Naive thymus-derived CD4-positive, alpha-beta T cell (primary cell): ENCODE data around the gene CHCT1. TPM values are rescaled to one million over a fixed set of nuclear protein-coding genes. Genes with fewer than 3 reads are reported as not detected.
"Not testable (repeated sequence)": the region's sequence is repeated elsewhere in the genome, so short reads cannot be mapped to it uniquely, and the experiment has no call there.

Experiments
- ATAC-seq: fragments of 150-1000 bp; cut with Tn5 transposase; 2 replicates; pipeline ENCODE4 v1.10.0; 2021; ENCODE audit warnings: mild to moderate bottlenecking, moderate library complexity
- CTCF ChIA-PET: fragments of 350-600 bp; sonication (Branson Sonifier 250); formaldehyde crosslinking; loops from one replicate; lab custom pipeline; 2021; ENCODE audit warnings: antibody characterized with exemption; lab: Charles Lee
- POLR2A ChIA-PET: fragments of 350-600 bp; sonication (Branson Sonifier 250); formaldehyde crosslinking; loops from one replicate; lab custom pipeline; 2021; ENCODE audit warnings: antibody characterized with exemption, inconsistent platforms; lab: Charles Lee
- DNase-seq, 9 donors: peaks; one replicate each; pipeline versions ENCODE4 v3.0.0 to v3.0.0-alpha.2; 2020 to 2022; ENCODE audit warnings: mixed read lengths in 1 of 9
- H3K27ac ChIP-seq: one replicate; pipeline ENCODE4 v1.7.0; 2013; ENCODE audit warnings: mild to moderate bottlenecking, low read depth, low read length, moderate library complexity
- H3K27me3 ChIP-seq, 2 donors: one replicate each; pipeline ENCODE4 v1.7.0; 2013; ENCODE audit warnings: low read length in 2 of 2, mild to moderate bottlenecking in 2 of 2, moderate library complexity in 2 of 2; ENCODE audit not compliant: control insufficient read depth in 2 of 2, insufficient read depth in 2 of 2
- H3K36me3 ChIP-seq, 3 experiments: 1 replicate in 2 of 3; 2 replicates in 1 of 3; pipeline ENCODE4 v1.7.0; 2013; ENCODE audit warnings: low read length in 3 of 3, mild to moderate bottlenecking in 3 of 3, moderate library complexity in 1 of 3; ENCODE audit not compliant: insufficient read depth in 3 of 3, control insufficient read depth in 2 of 3
- H3K4me1 ChIP-seq, 2 donors: one replicate each; pipeline ENCODE4 v1.7.0; 2013; ENCODE audit warnings: low read length in 2 of 2, mild to moderate bottlenecking in 2 of 2, moderate library complexity in 1 of 2; ENCODE audit not compliant: control insufficient read depth in 2 of 2, insufficient read depth in 2 of 2
- H3K4me3 ChIP-seq: 2 replicates; pipeline ENCODE4 v1.7.0; 2013; ENCODE audit warnings: mild to moderate bottlenecking, low read length
- H3K9me3 ChIP-seq, 3 experiments: 1 replicate in 2 of 3; 2 replicates in 1 of 3; pipeline ENCODE4 v1.7.0; 2013; ENCODE audit warnings: low read length in 3 of 3; ENCODE audit not compliant: control insufficient read depth in 2 of 3
- H3K27ac Mint-ChIP-seq, 9 donors: one replicate each; pipeline ENCODE4 v1.8.0; 2020 to 2022; ENCODE audit warnings: mixed read lengths in 9 of 9, mild to moderate bottlenecking in 8 of 9, moderate library complexity in 5 of 9, inconsistent platforms in 2 of 9
- H3K27me3 Mint-ChIP-seq, 5 donors: one replicate each; pipeline ENCODE4 v1.8.0; 2021 to 2022; ENCODE audit warnings: mixed read lengths in 5 of 5, mild to moderate bottlenecking in 1 of 5
- H3K36me3 Mint-ChIP-seq, 5 donors: one replicate each; pipeline ENCODE4 v1.8.0; 2020 to 2022; ENCODE audit warnings: mixed read lengths in 5 of 5, mild to moderate bottlenecking in 3 of 5, inconsistent platforms in 1 of 5
- H3K4me1 Mint-ChIP-seq, 7 donors: one replicate each; pipeline ENCODE4 v1.8.0; 2020 to 2022; ENCODE audit warnings: mixed read lengths in 7 of 7, mild to moderate bottlenecking in 3 of 7, inconsistent platforms in 1 of 7
- H3K4me3 Mint-ChIP-seq, 10 donors: one replicate each; pipeline ENCODE4 v1.8.0; 2020 to 2022; ENCODE audit warnings: mild to moderate bottlenecking in 10 of 10, mixed read lengths in 10 of 10, moderate library complexity in 6 of 10, inconsistent platforms in 2 of 10
- H3K9me3 Mint-ChIP-seq, 11 donors: one replicate each; pipeline ENCODE4 v1.8.0; 2020 to 2022; ENCODE audit warnings: mixed read lengths in 11 of 11, mild to moderate bottlenecking in 4 of 11, inconsistent platforms in 1 of 11, moderate library complexity in 1 of 11
- intact Hi-C, 2 donors: fragments of 100-400 bp; cut with micrococcal nuclease; formaldehyde crosslinking; loops; one replicate each; pipeline ENCODE4 v1.15.1; 2023
- polyA plus RNA-seq, 2 donors: library from polyadenylated mRNA; unstranded; fragments of 300-500 nt; fragmentation: Illumina TruSeq; gene quantifications; one replicate each; pipeline ENCODE4 v1.2.3, GENCODE V29; 2021
- total RNA-seq, 6 experiments: library from RNA in 5 of 6; stranded (reverse) in 5 of 6; gene quantifications; 1 replicate in 5 of 6; 2 replicates in 1 of 6; pipeline ENCODE4 v1.2.3 and lab custom pipeline; 2021 to 2026

The CHCT1 gene
- total and polyA plus RNA-seq, 7 experiments from 2014 or later, result not detected

- peak; percentile 95 for ATAC-seq
- intact Hi-C loops, result loop anchor here (1.0 to 5.0 kb wide), 7 partner anchors 15 to 256 kb away; partner anchors contain the start of genes USP32 (in 2 of the 2) and BCAS3 (in 1 of the 2)
- H3K27ac Mint-ChIP-seq, result peak overlapping the region in 8 of 9 donors; percentile 17 to 87 (median 76)
- Histone ChIP-seq H3K4me1 (peaks cover 4% of the 10 kb centered on the region in 2 donors), H3K4me3 (peak overlapping the region; percentile 63), H3K36me3 (no peaks in the 10 kb centered on the region), H3K27ac (peak overlapping the region; percentile 38), H3K9me3 (no peaks in the 10 kb centered on the region), H3K27me3 (no peaks in the 10 kb centered on the region)
- peak; percentile 52 to 77 (median 68) for DNase-seq
- no peaks in the 10 kb centered on the region for H3K9me3 Mint-ChIP-seq
- H3K36me3 Mint-ChIP-seq, result no peaks in the 10 kb centered on the region
- H3K4me3 Mint-ChIP-seq, result peak overlapping the region; percentile 67 to 88 (median 80)
- POLR2A ChIA-PET, result interaction anchor here (0.7 kb wide), 1 partner anchor 30 kb away, joined by 4 read pairs; the partner anchor contains the start of gene USP32
- CTCF ChIA-PET, result interaction anchor here (0.5 to 1.0 kb wide), 8 partner anchors 9 to 1018 kb away, joined by 3 to 4 read pairs (median 3); no protein-coding TSS in a partner anchor
- H3K4me1 Mint-ChIP-seq, result peaks cover 0 to 11% (median 10%) of the 10 kb centered on the region in 7 donors
- peaks cover 0 to 7% (median 0%) of the 10 kb centered on the region in 5 donors for H3K27me3 Mint-ChIP-seq
Measured at GRCh38 chr17:60421273-60422161, 772 bp upstream of the CHCT1 start.

- no peaks in the 10 kb centered on the region for H3K27me3 ChIP-seq
- DNase-seq (no peak), ATAC-seq (no peak)
- Mint-ChIP-seq H3K27ac (peak overlapping the region in 1 of 9 donors; percentile 9), H3K36me3 (no peaks in the 10 kb centered on the region), H3K4me3 (no peak overlapping the region), H3K9me3 (no peaks in the 10 kb centered on the region), H3K4me1 (peaks cover 0 to 11% (median 10%) of the 10 kb centered on the region in 7 donors), H3K27me3 (peaks cover 0 to 5% (median 0%) of the 10 kb centered on the region in 5 donors)
- ChIA-PET POLR2A (interaction anchor here (0.9 kb wide), 1 partner anchor 32 kb away, joined by 3 read pairs; the partner anchor contains the start of gene USP32), CTCF (interaction anchor here (0.9 kb wide), 1 partner anchor 214 kb away, joined by 4 read pairs; no protein-coding TSS in a partner anchor)
- H3K27ac ChIP-seq, result no peak overlapping the region
- H3K4me1 ChIP-seq, result peaks cover 4% of the 10 kb centered on the region in 2 donors
- no peaks in the 10 kb centered on the region for H3K36me3 ChIP-seq
- H3K4me3 ChIP-seq, result no peak overlapping the region
- H3K9me3 ChIP-seq, result no peaks in the 10 kb centered on the region
- intact Hi-C loops, result loop anchor here in 1 of 2 donors (5.0 kb wide), 1 partner anchor 192 kb away; no protein-coding TSS in a partner anchor
Measured at GRCh38 chr17:60423865-60424264, 1.6 kb downstream of the CHCT1 start.

- DNase-seq (no peak), ATAC-seq (no peak)
- Histone ChIP-seq H3K9me3 (no peaks in the 10 kb centered on the region), H3K36me3 (no peaks in the 10 kb centered on the region), H3K27ac (no peak overlapping the region), H3K4me1 (peaks cover 4% of the 10 kb centered on the region in 2 donors), H3K4me3 (no peak overlapping the region), H3K27me3 (no peaks in the 10 kb centered on the region)
- intact Hi-C loops, result no loop called here
- H3K36me3 Mint-ChIP-seq, result no peaks in the 10 kb centered on the region
- ChIA-PET POLR2A (interaction anchor here (0.6 to 1.0 kb wide), 2 partner anchors 25 to 252 kb away, joined by 3 to 5 read pairs; partner anchors contain the start of gene BCAS3), CTCF (interaction anchor here (0.6 kb wide), 1 partner anchor 185 kb away, joined by 5 read pairs; no protein-coding TSS in a partner anchor)
- H3K27ac Mint-ChIP-seq, result no peak overlapping the region
- peaks cover 0 to 5% (median 0%) of the 10 kb centered on the region in 5 donors for H3K27me3 Mint-ChIP-seq
- H3K4me3 Mint-ChIP-seq, result no peak overlapping the region
- no peaks in the 10 kb centered on the region for H3K9me3 Mint-ChIP-seq
- H3K4me1 Mint-ChIP-seq, result peaks cover 0 to 11% (median 10%) of the 10 kb centered on the region in 7 donors
Measured at GRCh38 chr17:60425626-60426025, 3.3 kb downstream of the CHCT1 start.

- Mint-ChIP-seq H3K9me3 (no peaks in the 10 kb centered on the region), H3K36me3 (no peaks in the 10 kb centered on the region), H3K4me3 (no peak overlapping the region), H3K27me3 (peaks cover 0 to 6% (median 0%) of the 10 kb centered on the region in 5 donors), H3K4me1 (peaks cover 0 to 7% (median 4%) of the 10 kb centered on the region in 7 donors), H3K27ac (no peak overlapping the region)
- no peaks in the 10 kb centered on the region for H3K9me3 ChIP-seq
- intact Hi-C loops, result no loop called here
- DNase-seq (no peak), ATAC-seq (no peak)
- H3K4me1 ChIP-seq, result no peaks in the 10 kb centered on the region
- no peak overlapping the region for H3K27ac ChIP-seq
- ChIA-PET CTCF (interaction anchor here (0.6 kb wide), 1 partner anchor 211 kb away, joined by 3 read pairs; no protein-coding TSS in a partner anchor), POLR2A (no interaction called here)
- no peaks in the 10 kb centered on the region for H3K27me3 ChIP-seq
- no peak overlapping the region for H3K4me3 ChIP-seq
- no peaks in the 10 kb centered on the region for H3K36me3 ChIP-seq
Measured at GRCh38 chr17:60426596-60426995, 4.3 kb downstream of the CHCT1 start.

GRCh38 chr17:60428491-60428890, 6.2 kb downstream of the CHCT1 start:
- ATAC-seq, H3K27me3 ChIP-seq, H3K4me3 ChIP-seq, H3K9me3 Mint-ChIP-seq, H3K9me3 ChIP-seq, H3K4me1 ChIP-seq, H3K27ac Mint-ChIP-seq, H3K4me1 Mint-ChIP-seq, H3K27ac ChIP-seq, intact Hi-C loops, POLR2A ChIA-PET, DNase-seq, H3K27me3 Mint-ChIP-seq, H3K36me3 Mint-ChIP-seq, H3K36me3 ChIP-seq, H3K4me3 Mint-ChIP-seq: not testable (repeated sequence)
- CTCF ChIA-PET, result interaction anchor here (1.7 kb wide), 1 partner anchor 31 kb away, joined by 3 read pairs; no protein-coding TSS in a partner anchor

GRCh38 chr17:60430561-60430960, 8.3 kb downstream of the CHCT1 start:
- intact Hi-C loops, DNase-seq, H3K4me3 Mint-ChIP-seq, H3K36me3 ChIP-seq, H3K27ac ChIP-seq, H3K27ac Mint-ChIP-seq, H3K4me1 ChIP-seq, POLR2A ChIA-PET, H3K36me3 Mint-ChIP-seq, H3K27me3 ChIP-seq, H3K9me3 Mint-ChIP-seq, H3K4me3 ChIP-seq, H3K9me3 ChIP-seq, ATAC-seq, H3K4me1 Mint-ChIP-seq, H3K27me3 Mint-ChIP-seq: not testable (repeated sequence)
- CTCF ChIA-PET, result interaction anchor here (0.6 kb wide), 1 partner anchor 288 kb away, joined by 4 read pairs; no protein-coding TSS in a partner anchor
